Neural cell (in vitro differentiated cells): ENCODE data around the gene ROR2.

Source experiments
- EP300 ChIP-seq: fragments of 450-650 bp; conservative IDR thresholded peaks from 2 replicates; pipeline ENCODE4 v1.6.1; 2014; ENCODE audit warnings: antibody characterized with exemption, mild to moderate bottlenecking, moderate library complexity; ENCODE audit not compliant: poor library complexity, severe bottlenecking
- EZH2 ChIP-seq: fragments of 200-600, 300-800 bp; shearing (Covaris generic), sonication (generic); IDR thresholded peaks from 2 replicates; pipeline ENCODE4 v1.6.1; 2014; ENCODE audit warnings: antibody characterized with exemption, low read length, borderline replicate concordance, mild to moderate bottlenecking; ENCODE audit not compliant: insufficient read depth, poor library complexity, severe bottlenecking
- TAF1 ChIP-seq: IDR thresholded peaks from 2 replicates; pipeline ENCODE4 v1.6.1; 2012; ENCODE audit warnings: low read depth
- TF ChIP-seq, protein P1 (sequence below): fragments of 450-650 bp; IDR thresholded peaks from 2 replicates; pipeline ENCODE4 v1.5.1; 2014; ENCODE audit warnings: antibody characterized with exemption, mild to moderate bottlenecking, moderate library complexity; ENCODE audit not compliant: poor library complexity, severe bottlenecking
- TF ChIP-seq, protein P2 (sequence below): IDR thresholded peaks from 2 replicates; pipeline ENCODE4 v1.6.1; 2012; ENCODE audit warnings: borderline replicate concordance

DNA sequence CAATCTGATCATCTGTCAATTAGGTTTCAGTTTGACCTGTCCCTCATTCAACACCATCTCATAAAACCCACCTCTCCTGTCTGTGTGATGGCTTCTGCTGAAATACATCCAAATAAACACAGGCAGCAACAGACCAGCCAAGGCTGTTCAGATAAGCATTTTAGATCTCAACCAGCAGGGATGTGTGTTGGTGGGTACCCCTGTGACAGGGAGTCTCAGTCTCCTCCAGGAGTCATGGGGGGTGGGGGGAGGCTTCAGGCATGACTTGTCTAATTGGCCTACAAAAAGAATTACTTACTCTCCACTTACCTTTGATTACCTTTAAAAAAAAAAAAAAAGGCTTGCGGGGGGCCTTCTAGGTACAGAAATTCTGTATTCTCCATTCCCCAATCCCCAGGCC is 65.9 kb downstream of the ROR2 start:
- TF ChIP-seq TAF1 (no peak), EP300 (no peak), EZH2 (no peak)
- TF ChIP-seq, protein P1, sequence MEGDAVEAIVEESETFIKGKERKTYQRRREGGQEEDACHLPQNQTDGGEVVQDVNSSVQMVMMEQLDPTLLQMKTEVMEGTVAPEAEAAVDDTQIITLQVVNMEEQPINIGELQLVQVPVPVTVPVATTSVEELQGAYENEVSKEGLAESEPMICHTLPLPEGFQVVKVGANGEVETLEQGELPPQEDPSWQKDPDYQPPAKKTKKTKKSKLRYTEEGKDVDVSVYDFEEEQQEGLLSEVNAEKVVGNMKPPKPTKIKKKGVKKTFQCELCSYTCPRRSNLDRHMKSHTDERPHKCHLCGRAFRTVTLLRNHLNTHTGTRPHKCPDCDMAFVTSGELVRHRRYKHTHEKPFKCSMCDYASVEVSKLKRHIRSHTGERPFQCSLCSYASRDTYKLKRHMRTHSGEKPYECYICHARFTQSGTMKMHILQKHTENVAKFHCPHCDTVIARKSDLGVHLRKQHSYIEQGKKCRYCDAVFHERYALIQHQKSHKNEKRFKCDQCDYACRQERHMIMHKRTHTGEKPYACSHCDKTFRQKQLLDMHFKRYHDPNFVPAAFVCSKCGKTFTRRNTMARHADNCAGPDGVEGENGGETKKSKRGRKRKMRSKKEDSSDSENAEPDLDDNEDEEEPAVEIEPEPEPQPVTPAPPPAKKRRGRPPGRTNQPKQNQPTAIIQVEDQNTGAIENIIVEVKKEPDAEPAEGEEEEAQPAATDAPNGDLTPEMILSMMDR = no peak
- TF ChIP-seq, protein P2, sequence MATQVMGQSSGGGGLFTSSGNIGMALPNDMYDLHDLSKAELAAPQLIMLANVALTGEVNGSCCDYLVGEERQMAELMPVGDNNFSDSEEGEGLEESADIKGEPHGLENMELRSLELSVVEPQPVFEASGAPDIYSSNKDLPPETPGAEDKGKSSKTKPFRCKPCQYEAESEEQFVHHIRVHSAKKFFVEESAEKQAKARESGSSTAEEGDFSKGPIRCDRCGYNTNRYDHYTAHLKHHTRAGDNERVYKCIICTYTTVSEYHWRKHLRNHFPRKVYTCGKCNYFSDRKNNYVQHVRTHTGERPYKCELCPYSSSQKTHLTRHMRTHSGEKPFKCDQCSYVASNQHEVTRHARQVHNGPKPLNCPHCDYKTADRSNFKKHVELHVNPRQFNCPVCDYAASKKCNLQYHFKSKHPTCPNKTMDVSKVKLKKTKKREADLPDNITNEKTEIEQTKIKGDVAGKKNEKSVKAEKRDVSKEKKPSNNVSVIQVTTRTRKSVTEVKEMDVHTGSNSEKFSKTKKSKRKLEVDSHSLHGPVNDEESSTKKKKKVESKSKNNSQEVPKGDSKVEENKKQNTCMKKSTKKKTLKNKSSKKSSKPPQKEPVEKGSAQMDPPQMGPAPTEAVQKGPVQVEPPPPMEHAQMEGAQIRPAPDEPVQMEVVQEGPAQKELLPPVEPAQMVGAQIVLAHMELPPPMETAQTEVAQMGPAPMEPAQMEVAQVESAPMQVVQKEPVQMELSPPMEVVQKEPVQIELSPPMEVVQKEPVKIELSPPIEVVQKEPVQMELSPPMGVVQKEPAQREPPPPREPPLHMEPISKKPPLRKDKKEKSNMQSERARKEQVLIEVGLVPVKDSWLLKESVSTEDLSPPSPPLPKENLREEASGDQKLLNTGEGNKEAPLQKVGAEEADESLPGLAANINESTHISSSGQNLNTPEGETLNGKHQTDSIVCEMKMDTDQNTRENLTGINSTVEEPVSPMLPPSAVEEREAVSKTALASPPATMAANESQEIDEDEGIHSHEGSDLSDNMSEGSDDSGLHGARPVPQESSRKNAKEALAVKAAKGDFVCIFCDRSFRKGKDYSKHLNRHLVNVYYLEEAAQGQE = no peak
